HCT116 (cell line): Measurements from ENCODE around the gene FRMD4A. TPM values are rescaled to one million over a fixed set of nuclear protein-coding genes. Genes with fewer than 3 reads are reported as not detected.

Experiments
- ATAC-seq: fragments of 200-7000 bp; cut with Tn5 transposase; 2 replicates; pipeline ENCODE4 v1.9.1; 2020; ENCODE audit warnings: mild to moderate bottlenecking, moderate library complexity
- BruUV-seq: library from RNA; stranded (reverse); fragments of 400-500 nt; replicated peaks from 2 replicates; lab custom pipeline; 2021; lab: Mats Ljungman, UMichigan
- CTCF ChIA-PET: fragments of 300-600 bp; sonication (Branson Sonifier 250); formaldehyde crosslinking; loops from one replicate; lab custom pipeline; 2021; ENCODE audit warnings: antibody characterized with exemption; lab: Charles Lee
- POLR2A ChIA-PET: fragments of 300-600, 350-600 bp; sonication (Branson Sonifier 250); formaldehyde crosslinking; loops from one replicate; lab custom pipeline; 2021; ENCODE audit warnings: antibody characterized with exemption; lab: Charles Lee
- RAD21 ChIA-PET, 2 experiments: fragments of 300-600 bp; sonication (Branson Sonifier 250); formaldehyde crosslinking; loops; one replicate each; lab custom pipeline; 2023; ENCODE audit warnings: low total read pairs in 2 of 2; ENCODE audit not compliant: uncharacterized antibody in 2 of 2, unreplicated experiment in 2 of 2, low non-redundant PET in 1 of 2; lab: Charles Lee
- DNase-seq: peaks from one replicate; pipeline ENCODE4 v3.0.0-alpha.2; 2010; ENCODE audit warnings: low read depth, low spot score
- H2AFZ ChIP-seq: fragments of 200-600 bp; shearing (Covaris generic), sonication (generic); 2 replicates; pipeline ENCODE4 v1.6.1; 2017; ENCODE audit warnings: low read depth, mixed run types, mixed read lengths, antibody characterized with exemption, low read length; ENCODE audit not compliant: poor library complexity, severe bottlenecking
- H3K27ac ChIP-seq: 2 replicates; pipeline ENCODE4 v1.5.1; 2012; ENCODE audit warnings: low read depth, low read length
- H3K27me3 ChIP-seq: fragments of 200-600 bp; sonication (generic); 2 replicates; pipeline ENCODE4 v1.6.1; 2016; ENCODE audit warnings: mixed run types, low read length, mixed read lengths; ENCODE audit not compliant: insufficient read depth
- H3K36me3 ChIP-seq, 2 experiments: fragments of 200-500 bp in 1 of 2; fragments of 200-600 bp in 1 of 2; sonication (Bioruptor generic) in 1 of 2; sonication (generic) in 1 of 2; 2 replicates each; pipeline versions ENCODE4 v1.5.1 to v1.6.1; 2014 to 2016; ENCODE audit warnings: low read length in 2 of 2, inconsistent platforms in 1 of 2, mixed read lengths in 1 of 2, mixed run types in 1 of 2; ENCODE audit not compliant: insufficient read depth in 2 of 2, control insufficient read depth in 1 of 2
- H3K4me1 ChIP-seq, 2 experiments: fragments of 200-600 bp in 1 of 2; sonication (generic) in 1 of 2; 2 replicates each; pipeline versions ENCODE4 v1.5.1 to v1.6.1; 2012 to 2017; ENCODE audit warnings: low read length in 2 of 2, inconsistent platforms in 1 of 2, mild to moderate bottlenecking in 1 of 2, mixed read lengths in 1 of 2, mixed run types in 1 of 2, moderate library complexity in 1 of 2; ENCODE audit not compliant: insufficient read depth in 2 of 2, control insufficient read depth in 1 of 2
- H3K4me2 ChIP-seq: fragments of 200-600 bp; sonication (generic); 2 replicates; pipeline ENCODE4 v1.6.1; 2017; ENCODE audit warnings: mixed run types, low read length, mixed read lengths
- H3K4me3 ChIP-seq, 2 experiments: fragments of 200-600 bp in 1 of 2; sonication (generic) in 1 of 2; replicated peaks in 1 of 2; 2 replicates each; pipeline ENCODE4 v1.5.1; 2011 to 2016; ENCODE audit warnings: low read length in 2 of 2, control low read depth in 1 of 2, low read depth in 1 of 2, mild to moderate bottlenecking in 1 of 2, mixed read lengths in 1 of 2, mixed run types in 1 of 2
- H3K79me2 ChIP-seq: fragments of 200-600 bp; sonication (generic); 2 replicates; pipeline ENCODE4 v1.6.1; 2017; ENCODE audit warnings: mild to moderate bottlenecking, mixed run types, low read length, moderate library complexity, mixed read lengths; ENCODE audit not compliant: insufficient read depth
- H3K9ac ChIP-seq: fragments of 200-600 bp; sonication (generic); 2 replicates; pipeline ENCODE4 v1.6.1; 2016; ENCODE audit warnings: low read length, mixed read lengths
- H3K9me2 ChIP-seq: fragments of 200-600 bp; sonication (generic), shearing (Covaris generic); 2 replicates; pipeline ENCODE4 v1.6.1; 2017; ENCODE audit warnings: mixed run types, mild to moderate bottlenecking, moderate library complexity; ENCODE audit not compliant: insufficient read depth
- H3K9me3 ChIP-seq, 2 experiments: fragments of 200-500 bp in 1 of 2; fragments of 200-600 bp in 1 of 2; sonication (Bioruptor generic) in 1 of 2; sonication (generic) in 1 of 2; 2 replicates each; pipeline ENCODE4 v1.6.1; 2014 to 2017; ENCODE audit warnings: low read length in 2 of 2, mixed read lengths in 2 of 2, inconsistent platforms in 1 of 2, low read depth in 1 of 2, mild to moderate bottlenecking in 1 of 2, mixed run types in 1 of 2, moderate library complexity in 1 of 2; ENCODE audit not compliant: control insufficient read depth in 1 of 2, insufficient read depth in 1 of 2
- H4K20me1 ChIP-seq: fragments of 200-600 bp; sonication (generic), shearing (Covaris generic); 2 replicates; pipeline ENCODE4 v1.6.1; 2017; ENCODE audit warnings: mixed run types, mild to moderate bottlenecking, moderate library complexity; ENCODE audit not compliant: insufficient read depth
- CBX3 ChIP-seq: IDR thresholded peaks from 2 replicates; pipeline ENCODE4 v1.6.1; 2012; ENCODE audit warnings: low read depth
- CTCF ChIP-seq, 3 experiments: fragments of 200-600 bp in 1 of 3; sonication (generic) in 1 of 3; IDR thresholded peaks in 2 of 3; conservative IDR thresholded peaks in 1 of 3; 2 replicates each; pipeline ENCODE4 v1.5.1; 2012 to 2017; ENCODE audit warnings: low read depth in 2 of 3, low read length in 2 of 3, antibody characterized with exemption in 1 of 3, borderline replicate concordance in 1 of 3, control low read depth in 1 of 3, mild to moderate bottlenecking in 1 of 3, mixed read lengths in 1 of 3, mixed run types in 1 of 3, moderate library complexity in 1 of 3; ENCODE audit not compliant: insufficient read depth in 1 of 3
- EGR1 ChIP-seq: IDR thresholded peaks from 2 replicates; pipeline ENCODE4 v1.6.1; 2012; ENCODE audit warnings: low read depth
- ELF1 ChIP-seq: IDR thresholded peaks from 2 replicates; pipeline ENCODE4 v1.6.1; 2012; ENCODE audit warnings: low read depth, borderline replicate concordance
- FOSL1 ChIP-seq: IDR thresholded peaks from 2 replicates; pipeline ENCODE4 v1.6.1; 2012; ENCODE audit warnings: low read depth
- REST ChIP-seq: IDR thresholded peaks from 2 replicates; pipeline ENCODE4 v1.6.1; 2012; ENCODE audit warnings: low read depth
- SIN3A ChIP-seq: IDR thresholded peaks from 2 replicates; pipeline ENCODE4 v1.6.1; 2012; ENCODE audit warnings: low read depth
- SP1 ChIP-seq: IDR thresholded peaks from 2 replicates; pipeline ENCODE4 v1.6.1; 2012; ENCODE audit warnings: low read depth
- SRF ChIP-seq: IDR thresholded peaks from 2 replicates; pipeline ENCODE4 v1.6.1; 2012; ENCODE audit warnings: low read depth
- TCF7L2 ChIP-seq: IDR thresholded peaks from 2 replicates; pipeline ENCODE4 v1.7.0; 2011; ENCODE audit warnings: borderline replicate concordance, inconsistent platforms; ENCODE audit not compliant: insufficient read depth, insufficient read length; ENCODE audit errors: extremely low read depth
- YY1 ChIP-seq: IDR thresholded peaks from 2 replicates; pipeline ENCODE4 v1.6.1; 2011; ENCODE audit warnings: low read length, low read depth, moderate library complexity, mild to moderate bottlenecking; ENCODE audit not compliant: insufficient replicate concordance; ENCODE audit errors: extremely low read depth
- ZBTB33 ChIP-seq: IDR thresholded peaks from 2 replicates; pipeline ENCODE4 v1.6.1; 2011; ENCODE audit warnings: mild to moderate bottlenecking, low read length, moderate library complexity; ENCODE audit not compliant: insufficient replicate concordance; ENCODE audit errors: extremely low read depth
- ZNF274 ChIP-seq: fragments of 200-500 bp; sonication (Bioruptor generic); IDR thresholded peaks from 2 replicates; pipeline ENCODE4 v1.6.1; 2014; ENCODE audit warnings: mild to moderate bottlenecking, low read depth, low read length, inconsistent platforms
- intact Hi-C: fragments of 100-400 bp; cut with micrococcal nuclease; formaldehyde crosslinking; loops from 2 replicates; pipeline ENCODE4 v1.10.0; 2022
- total RNA-seq: library from RNA; stranded (reverse); gene quantifications from one replicate; pipeline ENCODE4 v1.2.1, GENCODE V29; 2021; ENCODE audit not compliant: unreplicated experiment

Gene FRMD4A
- total RNA-seq, 1 experiment from 2014 or later = 0.20 TPM

GRCh38 chr10:14220026-14220425 lies 110.7 kb downstream of the FRMD4A start:
- Histone ChIP-seq H3K27me3 (peaks cover 77% of the 10 kb centered on the region), H3K9me3 (no peaks in the 10 kb centered on the region), H3K9me2 (no peaks in the 10 kb centered on the region), H4K20me1 (no peaks in the 10 kb centered on the region), H3K4me3 (no peak overlapping the region), H2AFZ (no peak overlapping the region), H3K9ac (no peak overlapping the region), H3K27ac (no peak overlapping the region), H3K36me3 (no peaks in the 10 kb centered on the region), H3K4me1 (no peaks in the 10 kb centered on the region), H3K79me2 (no peaks in the 10 kb centered on the region), H3K4me2 (no peak overlapping the region)
- RAD21 ChIA-PET = no interaction called here
- intact Hi-C loops = no loop called here
- CTCF ChIA-PET = no interaction called here
- DNase-seq = no peak
- ATAC-seq = no peak
- TF ChIP-seq ELF1 = no peak
- POLR2A ChIA-PET = no interaction called here
- no TSS peak for BruUV-seq

- no peak for ATAC-seq
- H3K79me2 ChIP-seq = no peaks in the 10 kb centered on the region
- H3K27ac ChIP-seq = no peak overlapping the region
- BruUV-seq = no TSS peak
- ChIA-PET RAD21 (no interaction called here), POLR2A (no interaction called here), CTCF (no interaction called here)
- H3K9me3 ChIP-seq = no peaks in the 10 kb centered on the region
- no peak for DNase-seq
- no peak overlapping the region for H3K4me3 ChIP-seq
- H3K27me3 ChIP-seq = peaks cover 76% of the 10 kb centered on the region
- H3K4me2 ChIP-seq = no peak overlapping the region
- H3K9ac ChIP-seq = no peak overlapping the region
- H3K36me3 ChIP-seq = no peaks in the 10 kb centered on the region
- no peak overlapping the region for H2AFZ ChIP-seq
- H3K4me1 ChIP-seq = no peaks in the 10 kb centered on the region
- intact Hi-C loops = no loop called here
- H3K9me2 ChIP-seq = no peaks in the 10 kb centered on the region
- H4K20me1 ChIP-seq = no peaks in the 10 kb centered on the region
- TF ChIP-seq ZNF274 = no peak
- TF ChIP-seq CBX3 = no peak
- TF ChIP-seq FOSL1 = no peak
- TF ChIP-seq CTCF (IDR thresholded peaks at IDR 0.05 in 2 of 3, conservative IDR thresholded peaks at IDR 0.05 in 1 of 3; ENCODE audit: borderline replicate concordance in 1 of 3, insufficient read depth in 1 of 3, low read depth in 2 of 3, low read length in 2 of 3) = no peak
- no peak for TF ChIP-seq ELF1
- TF ChIP-seq SP1 = no peak
- no peak for TF ChIP-seq EGR1
- no peak for TF ChIP-seq YY1
- TF ChIP-seq SIN3A = no peak
- TF ChIP-seq REST = no peak
- TF ChIP-seq ZBTB33 = no peak
- no peak for TF ChIP-seq SRF
- TF ChIP-seq TCF7L2 = no peak
Observed at GRCh38 chr10:14219411-14219810, 111.3 kb downstream of the FRMD4A start.
